IMR-90 (cell line): ENCODE results near the gene GRID1.

ENCODE experiments used
- CTCF ChIP-seq: conservative IDR thresholded peaks from 2 replicates; pipeline ENCODE4 v1.5.1; 2012; ENCODE audit warnings: mild to moderate bottlenecking, low read depth, low read length, improper control_type of control experiment
- POLR2A ChIP-seq: IDR thresholded peaks from 2 replicates; pipeline ENCODE4 v1.6.1; 2012; ENCODE audit warnings: mild to moderate bottlenecking, low read depth, low read length
- RFX5 ChIP-seq: IDR thresholded peaks from 2 replicates; pipeline ENCODE4 v1.8.0; 2012; ENCODE audit warnings: low read depth, mild to moderate bottlenecking, low read length, moderate library complexity

- TF ChIP-seq POLR2A (no peak), CTCF (no peak), RFX5 (no peak)
Observed at GRCh38 chr10:86353506-86354485, 12.8 kb downstream of the GRID1 start.
